Ishikawa (cell line): ENCODE data around the gene ZMYND8.

Experiments used
- CEBPB ChIP-seq: IDR thresholded peaks from 2 replicates; pipeline ENCODE4 v1.6.1; 2012
- CREB1 ChIP-seq: IDR thresholded peaks from 2 replicates; pipeline ENCODE4 v1.6.1; 2012; ENCODE audit warnings: low read depth
- EGR1 ChIP-seq: IDR thresholded peaks from 2 replicates; pipeline ENCODE4 v1.6.1; 2012
- EP300 ChIP-seq: IDR thresholded peaks from 2 replicates; pipeline ENCODE4 v1.6.1; 2012; ENCODE audit warnings: borderline replicate concordance
- FOXM1 ChIP-seq: IDR thresholded peaks from 2 replicates; pipeline ENCODE4 v1.6.1; 2012; ENCODE audit warnings: low read depth, borderline replicate concordance
- MAX ChIP-seq: IDR thresholded peaks from 2 replicates; pipeline ENCODE4 v1.6.1; 2012
- NFIC ChIP-seq: IDR thresholded peaks from 2 replicates; pipeline ENCODE4 v1.6.1; 2012
- RAD21 ChIP-seq: IDR thresholded peaks from 2 replicates; pipeline ENCODE4 v1.6.1; 2012; ENCODE audit warnings: low read depth
- TAF1 ChIP-seq: IDR thresholded peaks from 2 replicates; pipeline ENCODE4 v1.6.1; 2012; ENCODE audit warnings: low read depth, mild to moderate bottlenecking
- TCF12 ChIP-seq: IDR thresholded peaks from 2 replicates; pipeline ENCODE4 v1.6.1; 2012; ENCODE audit warnings: low read depth
- TEAD4 ChIP-seq: IDR thresholded peaks from 2 replicates; pipeline ENCODE4 v1.6.1; 2012
- YY1 ChIP-seq: IDR thresholded peaks from 2 replicates; pipeline ENCODE4 v1.6.1; 2012; ENCODE audit warnings: low read depth
- ZBTB7A ChIP-seq: IDR thresholded peaks from 2 replicates; pipeline ENCODE4 v1.6.1; 2012; ENCODE audit warnings: low read depth
- TF ChIP-seq, protein P1 (sequence below): IDR thresholded peaks from 2 replicates; pipeline ENCODE4 v1.6.1; 2012; ENCODE audit warnings: low read depth, mild to moderate bottlenecking
- TF ChIP-seq, protein P2 (sequence below): IDR thresholded peaks from 2 replicates; pipeline ENCODE4 v1.6.1; 2012

ZMYND8 gene

GRCh38 chr20:47392721-47393073 lies 36.2 kb upstream of the ZMYND8 start:
- TF ChIP-seq TAF1 (no peak), YY1 (no peak), FOXM1 (no peak), CEBPB (no peak), TEAD4 (no peak), EGR1 (no peak)
- TF ChIP-seq, protein P1, sequence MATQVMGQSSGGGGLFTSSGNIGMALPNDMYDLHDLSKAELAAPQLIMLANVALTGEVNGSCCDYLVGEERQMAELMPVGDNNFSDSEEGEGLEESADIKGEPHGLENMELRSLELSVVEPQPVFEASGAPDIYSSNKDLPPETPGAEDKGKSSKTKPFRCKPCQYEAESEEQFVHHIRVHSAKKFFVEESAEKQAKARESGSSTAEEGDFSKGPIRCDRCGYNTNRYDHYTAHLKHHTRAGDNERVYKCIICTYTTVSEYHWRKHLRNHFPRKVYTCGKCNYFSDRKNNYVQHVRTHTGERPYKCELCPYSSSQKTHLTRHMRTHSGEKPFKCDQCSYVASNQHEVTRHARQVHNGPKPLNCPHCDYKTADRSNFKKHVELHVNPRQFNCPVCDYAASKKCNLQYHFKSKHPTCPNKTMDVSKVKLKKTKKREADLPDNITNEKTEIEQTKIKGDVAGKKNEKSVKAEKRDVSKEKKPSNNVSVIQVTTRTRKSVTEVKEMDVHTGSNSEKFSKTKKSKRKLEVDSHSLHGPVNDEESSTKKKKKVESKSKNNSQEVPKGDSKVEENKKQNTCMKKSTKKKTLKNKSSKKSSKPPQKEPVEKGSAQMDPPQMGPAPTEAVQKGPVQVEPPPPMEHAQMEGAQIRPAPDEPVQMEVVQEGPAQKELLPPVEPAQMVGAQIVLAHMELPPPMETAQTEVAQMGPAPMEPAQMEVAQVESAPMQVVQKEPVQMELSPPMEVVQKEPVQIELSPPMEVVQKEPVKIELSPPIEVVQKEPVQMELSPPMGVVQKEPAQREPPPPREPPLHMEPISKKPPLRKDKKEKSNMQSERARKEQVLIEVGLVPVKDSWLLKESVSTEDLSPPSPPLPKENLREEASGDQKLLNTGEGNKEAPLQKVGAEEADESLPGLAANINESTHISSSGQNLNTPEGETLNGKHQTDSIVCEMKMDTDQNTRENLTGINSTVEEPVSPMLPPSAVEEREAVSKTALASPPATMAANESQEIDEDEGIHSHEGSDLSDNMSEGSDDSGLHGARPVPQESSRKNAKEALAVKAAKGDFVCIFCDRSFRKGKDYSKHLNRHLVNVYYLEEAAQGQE = no peak

DNA sequence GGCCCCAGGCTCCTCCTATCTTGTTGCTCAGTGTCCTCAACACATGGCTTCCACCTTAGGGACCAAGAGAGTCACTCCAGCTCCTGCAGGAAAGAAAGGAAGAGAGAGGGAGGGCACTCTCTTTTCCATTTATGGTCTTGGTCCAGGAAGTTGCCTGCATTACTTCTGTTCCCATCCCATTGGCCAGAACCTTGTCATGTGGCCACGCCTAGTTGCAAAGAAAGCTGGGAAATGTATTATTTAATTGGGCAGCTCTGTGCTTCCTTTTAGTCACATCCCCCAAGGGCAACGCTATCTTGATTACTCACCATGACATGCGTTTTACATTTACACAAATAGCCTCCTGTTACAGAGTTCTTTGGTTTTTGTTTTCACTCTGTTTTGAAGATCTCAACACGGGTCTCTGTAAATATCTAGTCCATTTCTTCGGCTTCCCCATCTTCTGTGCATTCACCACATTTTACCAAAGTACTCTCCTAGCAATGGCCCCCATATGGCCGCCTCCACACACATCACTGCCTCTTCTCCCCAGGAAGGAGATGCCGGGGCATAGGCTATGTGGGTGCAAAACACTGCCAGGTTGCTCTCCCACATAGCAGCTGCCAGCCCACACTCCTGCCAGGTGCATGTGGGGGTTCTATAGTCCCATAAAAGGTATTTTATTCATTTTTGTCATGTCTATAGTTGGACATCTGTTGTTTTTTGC lies 35.7 kb upstream of the ZMYND8 start:
- no peak for TF ChIP-seq EP300
- TF ChIP-seq TAF1 = no peak
- TF ChIP-seq, protein P2, sequence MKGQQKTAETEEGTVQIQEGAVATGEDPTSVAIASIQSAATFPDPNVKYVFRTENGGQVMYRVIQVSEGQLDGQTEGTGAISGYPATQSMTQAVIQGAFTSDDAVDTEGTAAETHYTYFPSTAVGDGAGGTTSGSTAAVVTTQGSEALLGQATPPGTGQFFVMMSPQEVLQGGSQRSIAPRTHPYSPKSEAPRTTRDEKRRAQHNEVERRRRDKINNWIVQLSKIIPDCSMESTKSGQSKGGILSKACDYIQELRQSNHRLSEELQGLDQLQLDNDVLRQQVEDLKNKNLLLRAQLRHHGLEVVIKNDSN = peak; percentile 90

GRCh38 chr20:47391276-47392010 lies 34.9 kb upstream of the ZMYND8 start:
- no peak for TF ChIP-seq TEAD4
- TF ChIP-seq, protein P1 = no peak
- TF ChIP-seq, protein P2 = no peak
- no peak for TF ChIP-seq RAD21
- TF ChIP-seq FOXM1 = no peak
- TF ChIP-seq EGR1 = no peak
- TF ChIP-seq CEBPB = no peak
- TF ChIP-seq NFIC = no peak
- no peak for TF ChIP-seq TAF1
- no peak for TF ChIP-seq CREB1
- TF ChIP-seq ZBTB7A = no peak
- no peak for TF ChIP-seq EP300
- TF ChIP-seq TCF12 = no peak
- TF ChIP-seq MAX = no peak
- TF ChIP-seq YY1 = no peak

- TF ChIP-seq TEAD4 = no peak
- no peak for TF ChIP-seq FOXM1
- TF ChIP-seq TAF1 = no peak
- TF ChIP-seq, protein P1 = no peak
- TF ChIP-seq EP300 = no peak
- TF ChIP-seq ZBTB7A = no peak
- no peak for TF ChIP-seq NFIC
- TF ChIP-seq CEBPB = no peak
- TF ChIP-seq YY1 = no peak
- TF ChIP-seq, protein P2 = no peak
- TF ChIP-seq EGR1 = no peak
- no peak for TF ChIP-seq RAD21
Measured at GRCh38 chr20:47389867-47390347, 33.4 kb upstream of the ZMYND8 start.
